ENCODE measurements around the gene PRSS23. TPM values are rescaled to one million over a fixed set of nuclear protein-coding genes. Genes with fewer than 3 reads are reported as not detected.
"Not testable (repeated sequence)": the region's sequence is repeated elsewhere in the genome, so short reads cannot be mapped to it uniquely, and the experiment has no call there.

Gene PRSS23
- total RNA-seq, 2 donors from 2014 or later = 45.5 to 46.4 TPM

GRCh38 chr11:86816251-86816726 lies 15.9 kb downstream of the PRSS23 start:
- no peaks in the 10 kb centered on the region for H3K4me1 ChIP-seq
- intact Hi-C loops (cut with DNase I) = loop anchor here (2.0 to 5.0 kb wide), 2 partner anchors 209 to 359 kb away; no protein-coding TSS in a partner anchor
- H3K27ac ChIP-seq = no peak overlapping the region
- no peaks in the 10 kb centered on the region for H3K36me3 ChIP-seq
- DNase-seq = no peak
- no peak for TF ChIP-seq CTCF (IDR thresholded peaks at IDR 0.05)
- H3K27me3 ChIP-seq = no peaks in the 10 kb centered on the region
- H3K9ac ChIP-seq (ENCODE audit: low read depth in 2 of 2, low read length in 2 of 2) = no peak overlapping the region
- no peaks in the 10 kb centered on the region for H3K9me3 ChIP-seq
- no peak overlapping the region for H3K4me3 ChIP-seq

GRCh38 chr11:86818462-86819192 lies 18.3 kb downstream of the PRSS23 start:
- DNase-seq = no peak
- H3K4me1 ChIP-seq = no peaks in the 10 kb centered on the region
- H3K9ac ChIP-seq (ENCODE audit: low read depth in 2 of 2, low read length in 2 of 2) = no peak overlapping the region
- H3K36me3 ChIP-seq = no peaks in the 10 kb centered on the region
- TF ChIP-seq CTCF (IDR thresholded peaks at IDR 0.05) = peak; percentile 66
- no peak overlapping the region for H3K27ac ChIP-seq
- intact Hi-C loops (cut with DNase I) = loop anchor here (5.0 kb wide), 1 partner anchor 211 kb away; no protein-coding TSS in a partner anchor
- H3K4me3 ChIP-seq = no peak overlapping the region
- no peaks in the 10 kb centered on the region for H3K9me3 ChIP-seq
- no peaks in the 10 kb centered on the region for H3K27me3 ChIP-seq

- H3K4me1 ChIP-seq; H3K27me3 ChIP-seq; H3K4me3 ChIP-seq; intact Hi-C loops (cut with DNase I); H3K36me3 ChIP-seq; DNase-seq; H3K9me3 ChIP-seq; H3K27ac ChIP-seq; H3K9ac ChIP-seq (ENCODE audit: low read depth in 2 of 2, low read length in 2 of 2): not testable (repeated sequence)
These were observed 23.8 kb downstream of the PRSS23 start for GRCh38 chr11:86824139-86824538.

GRCh38 chr11:86834376-86834775 lies 34.0 kb downstream of the PRSS23 start:
- DNase-seq = not testable (repeated sequence)

GRCh38 chr11:86844762-86845508 lies 44.6 kb downstream of the PRSS23 start:
- intact Hi-C loops (cut with DNase I); H3K4me1 ChIP-seq; H3K27me3 ChIP-seq; H3K9ac ChIP-seq (ENCODE audit: low read depth in 2 of 2, low read length in 2 of 2); H3K36me3 ChIP-seq; H3K9me3 ChIP-seq; H3K27ac ChIP-seq; DNase-seq; H3K4me3 ChIP-seq: not testable (repeated sequence)

More at GRCh38 chr11:86834376-86834775, 34.0 kb downstream of the PRSS23 start:
- intact Hi-C loops (cut with DNase I); H3K36me3 ChIP-seq; H3K9ac ChIP-seq (ENCODE audit: low read depth in 2 of 2, low read length in 2 of 2); H3K4me1 ChIP-seq; H3K9me3 ChIP-seq; H3K27me3 ChIP-seq; H3K27ac ChIP-seq; H3K4me3 ChIP-seq: not testable (repeated sequence)

- no peak overlapping the region for H3K27ac ChIP-seq
- no peaks in the 10 kb centered on the region for H3K9me3 ChIP-seq
- intact Hi-C loops (cut with DNase I) = no loop called here
- H3K27me3 ChIP-seq = no peaks in the 10 kb centered on the region
- H3K36me3 ChIP-seq = no peaks in the 10 kb centered on the region
- no peaks in the 10 kb centered on the region for H3K4me1 ChIP-seq
- DNase-seq = no peak
- no peak overlapping the region for H3K4me3 ChIP-seq
- no peak for TF ChIP-seq CTCF (IDR thresholded peaks at IDR 0.05)
- H3K9ac ChIP-seq (ENCODE audit: low read depth in 2 of 2, low read length in 2 of 2) = no peak overlapping the region
These were observed 47.8 kb downstream of the PRSS23 start for GRCh38 chr11:86848132-86848531.
